ENCODE data around the gene ANKRD22. TPM values are rescaled to one million over a fixed set of nuclear protein-coding genes. Genes with fewer than 3 reads are reported as not detected.

The ANKRD22 gene
- total and polyA plus RNA-seq, 9 donors: 0.11 to 0.44 (median 0.16) TPM; not detected in 4

GRCh38 chr10:88853155-88853881 is 1.7 kb upstream of the ANKRD22 start:
- no peak overlapping the region for H3K27ac ChIP-seq (ENCODE audit: low read length)
- no CpG with 5 or more reads among the region's 4 CpGs for WGBS (ENCODE audit: insufficient coverage)
- peaks cover 3% of the 10 kb centered on the region for H3K4me1 ChIP-seq (ENCODE audit: control insufficient read depth, insufficient read depth, low read length)
- peak; percentile 56 for DNase-seq
- no peak overlapping the region for H3K4me3 ChIP-seq (ENCODE audit: low read length)
- no peaks in the 10 kb centered on the region for H3K36me3 ChIP-seq (ENCODE audit: control insufficient read depth, insufficient read depth, low read length)
- no peaks in the 10 kb centered on the region for H3K27me3 ChIP-seq (ENCODE audit: control insufficient read depth, insufficient read depth, low read length)
- H3K9me3 ChIP-seq (replicated peaks; ENCODE audit: control insufficient read depth, low read depth, low read length): no peaks in the 10 kb centered on the region

DNA sequence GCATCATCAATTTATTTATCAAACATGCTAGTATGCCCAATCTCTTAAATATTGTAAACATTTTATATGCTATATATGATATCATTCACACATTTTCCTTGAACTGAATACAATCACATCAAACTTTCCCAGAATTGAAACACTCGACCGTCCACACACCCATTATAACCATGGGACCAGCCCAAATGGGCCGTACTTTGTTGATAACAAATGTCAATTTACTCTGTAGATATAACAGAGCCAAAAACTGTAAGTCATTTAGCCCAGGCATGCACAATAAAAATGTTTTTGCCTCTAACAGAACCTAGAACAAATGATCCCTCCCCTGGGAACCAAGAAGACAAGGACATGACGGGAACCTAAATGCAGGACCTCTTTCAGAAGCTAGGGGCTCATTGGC is 683 bp upstream of the ANKRD22 start:
- no peak for DNase-seq
- Histone ChIP-seq H3K27me3 (ENCODE audit: control insufficient read depth, insufficient read depth, low read length) (no peaks in the 10 kb centered on the region), H3K4me1 (ENCODE audit: control insufficient read depth, insufficient read depth, low read length) (peaks cover 3% of the 10 kb centered on the region), H3K9me3 (replicated peaks; ENCODE audit: control insufficient read depth, low read depth, low read length) (no peaks in the 10 kb centered on the region), H3K27ac (ENCODE audit: low read length) (no peak overlapping the region), H3K36me3 (ENCODE audit: control insufficient read depth, insufficient read depth, low read length) (no peaks in the 10 kb centered on the region), H3K4me3 (ENCODE audit: low read length) (no peak overlapping the region)
- WGBS (ENCODE audit: insufficient coverage): 100% methylated on average over 2 of the region's 4 CpGs

GRCh38 chr10:88850712-88851111 is 932 bp downstream of the ANKRD22 start:
- no peak for DNase-seq
- Histone ChIP-seq H3K4me3 (ENCODE audit: low read length) (no peak overlapping the region), H3K4me1 (ENCODE audit: control insufficient read depth, insufficient read depth, low read length) (peaks cover 3% of the 10 kb centered on the region), H3K9me3 (replicated peaks; ENCODE audit: control insufficient read depth, low read depth, low read length) (no peaks in the 10 kb centered on the region), H3K36me3 (ENCODE audit: control insufficient read depth, insufficient read depth, low read length) (no peaks in the 10 kb centered on the region), H3K27ac (ENCODE audit: low read length) (no peak overlapping the region), H3K27me3 (ENCODE audit: control insufficient read depth, insufficient read depth, low read length) (no peaks in the 10 kb centered on the region)
- WGBS (ENCODE audit: insufficient coverage): no CpG with 5 or more reads among the region's 1 CpG

DNA sequence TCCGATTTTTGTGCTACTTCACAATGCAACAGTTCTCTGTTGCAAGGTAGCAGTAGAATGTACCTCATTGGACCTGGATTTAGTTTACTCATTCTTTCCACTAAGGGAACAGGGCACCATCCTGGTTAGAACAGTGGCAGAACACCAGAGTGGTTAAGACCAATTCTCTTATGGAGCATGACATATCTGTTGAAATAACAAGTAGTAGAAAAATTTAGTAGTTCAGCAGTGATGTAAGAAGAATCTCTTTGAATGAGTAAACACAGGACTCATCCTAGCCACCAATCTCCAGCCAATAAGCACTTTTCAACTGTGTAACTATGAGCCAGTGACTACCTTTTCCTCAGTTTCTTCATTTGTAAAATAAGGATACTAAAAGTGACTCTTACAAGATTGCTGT is 2.4 kb downstream of the ANKRD22 start:
- no CpG with 5 or more reads among the region's 1 CpG for WGBS (ENCODE audit: insufficient coverage)
- no peak for DNase-seq
- no peak overlapping the region for H3K4me3 ChIP-seq (ENCODE audit: low read length)
- H3K36me3 ChIP-seq (ENCODE audit: control insufficient read depth, insufficient read depth, low read length): no peaks in the 10 kb centered on the region
- no peaks in the 10 kb centered on the region for H3K9me3 ChIP-seq (replicated peaks; ENCODE audit: control insufficient read depth, low read depth, low read length)
- no peak overlapping the region for H3K27ac ChIP-seq (ENCODE audit: low read length)
- H3K27me3 ChIP-seq (ENCODE audit: control insufficient read depth, insufficient read depth, low read length): no peaks in the 10 kb centered on the region
- peaks cover 2% of the 10 kb centered on the region for H3K4me1 ChIP-seq (ENCODE audit: control insufficient read depth, insufficient read depth, low read length)

GRCh38 chr10:88848499-88848898 is 3.1 kb downstream of the ANKRD22 start:
- no peak overlapping the region for H3K4me3 ChIP-seq (ENCODE audit: low read length)
- DNase-seq: no peak
- H3K27ac ChIP-seq (ENCODE audit: low read length): no peak overlapping the region
- no peaks in the 10 kb centered on the region for H3K9me3 ChIP-seq (replicated peaks; ENCODE audit: control insufficient read depth, low read depth, low read length)
- WGBS (ENCODE audit: insufficient coverage): no CpG with 5 or more reads among the region's 1 CpG
- no peaks in the 10 kb centered on the region for H3K27me3 ChIP-seq (ENCODE audit: control insufficient read depth, insufficient read depth, low read length)
- no peaks in the 10 kb centered on the region for H3K36me3 ChIP-seq (ENCODE audit: control insufficient read depth, insufficient read depth, low read length)
- peaks cover 2% of the 10 kb centered on the region for H3K4me1 ChIP-seq (ENCODE audit: control insufficient read depth, insufficient read depth, low read length)

GRCh38 chr10:88843171-88843570 is 8.5 kb downstream of the ANKRD22 start:
- Histone ChIP-seq H3K9me3 (replicated peaks; ENCODE audit: control insufficient read depth, low read depth, low read length) (no peaks in the 10 kb centered on the region), H3K4me3 (ENCODE audit: low read length) (no peak overlapping the region), H3K4me1 (ENCODE audit: control insufficient read depth, insufficient read depth, low read length) (no peaks in the 10 kb centered on the region), H3K27ac (ENCODE audit: low read length) (no peak overlapping the region), H3K36me3 (ENCODE audit: control insufficient read depth, insufficient read depth, low read length) (no peaks in the 10 kb centered on the region), H3K27me3 (ENCODE audit: control insufficient read depth, insufficient read depth, low read length) (no peaks in the 10 kb centered on the region)
- WGBS (ENCODE audit: insufficient coverage): no CpG with 5 or more reads among the region's 4 CpGs
- no peak for DNase-seq

DNA sequence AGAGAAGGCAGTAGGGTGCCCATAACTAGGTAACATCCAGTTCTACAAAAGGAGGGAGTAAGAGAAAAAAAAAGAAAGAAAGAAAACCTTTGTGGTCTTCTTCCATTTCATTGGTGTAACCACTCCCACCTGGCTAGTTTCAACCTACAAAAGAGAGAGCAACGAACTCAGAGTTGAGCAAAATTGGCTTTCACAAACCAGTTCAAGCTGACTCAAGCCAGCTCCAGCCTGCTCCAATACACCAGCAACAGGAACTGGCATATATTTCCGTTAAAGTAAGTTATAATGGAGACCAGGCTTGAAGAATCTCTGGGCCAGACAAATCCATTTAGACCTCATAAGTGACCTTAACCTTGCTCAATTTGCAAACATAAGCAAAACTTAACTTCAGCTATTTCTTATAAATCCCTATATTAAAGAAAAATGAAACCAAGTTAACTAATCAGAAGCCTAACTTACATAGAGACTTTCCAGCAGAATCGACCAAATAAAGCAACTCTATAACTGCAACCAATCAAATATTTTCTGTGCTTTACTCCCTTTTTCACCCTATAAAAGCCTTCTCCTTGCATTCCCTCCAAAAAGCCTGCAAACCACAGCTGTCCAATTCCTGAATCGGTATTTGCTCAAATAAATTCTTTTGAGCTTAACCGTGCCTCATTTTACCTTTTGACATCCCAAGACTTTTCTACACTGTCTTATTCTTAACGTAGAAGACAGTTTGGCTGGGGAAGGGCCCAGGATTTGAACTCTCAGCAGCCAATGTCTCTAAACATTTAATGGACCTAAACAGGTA is 10.1 kb downstream of the ANKRD22 start:
- DNase-seq: no peak
- Histone ChIP-seq H3K4me3 (ENCODE audit: low read length) (no peak overlapping the region), H3K27ac (ENCODE audit: low read length) (no peak overlapping the region), H3K36me3 (ENCODE audit: control insufficient read depth, insufficient read depth, low read length) (no peaks in the 10 kb centered on the region), H3K27me3 (ENCODE audit: control insufficient read depth, insufficient read depth, low read length) (no peaks in the 10 kb centered on the region), H3K9me3 (replicated peaks; ENCODE audit: control insufficient read depth, low read depth, low read length) (no peaks in the 10 kb centered on the region), H3K4me1 (ENCODE audit: control insufficient read depth, insufficient read depth, low read length) (no peaks in the 10 kb centered on the region)
- WGBS (ENCODE audit: insufficient coverage): 31% methylated on average over 2 of the region's 6 CpGs

DNA sequence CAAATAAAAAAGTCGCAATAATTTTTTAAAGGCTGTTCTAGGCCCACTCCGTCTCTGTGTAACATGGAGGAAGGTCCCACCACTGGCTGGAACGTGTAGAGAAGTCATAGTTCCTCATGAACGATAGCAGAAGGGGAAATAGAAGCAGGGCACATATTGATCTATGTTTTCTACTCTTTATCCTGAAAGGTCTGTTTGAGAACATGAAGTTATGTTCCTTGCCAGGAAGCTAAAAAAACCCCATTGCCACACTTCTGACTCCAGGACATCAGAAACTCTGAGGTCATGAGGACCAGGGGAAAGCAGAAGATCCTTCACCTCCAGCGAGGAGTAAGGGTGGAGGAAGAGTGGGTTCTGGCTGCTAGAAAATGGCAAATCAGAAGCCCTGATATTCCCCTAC is 10.8 kb downstream of the ANKRD22 start:
- no peak for DNase-seq
- Histone ChIP-seq H3K9me3 (replicated peaks; ENCODE audit: control insufficient read depth, low read depth, low read length) (no peaks in the 10 kb centered on the region), H3K4me1 (ENCODE audit: control insufficient read depth, insufficient read depth, low read length) (no peaks in the 10 kb centered on the region), H3K27ac (ENCODE audit: low read length) (no peak overlapping the region), H3K4me3 (ENCODE audit: low read length) (no peak overlapping the region), H3K27me3 (ENCODE audit: control insufficient read depth, insufficient read depth, low read length) (no peaks in the 10 kb centered on the region), H3K36me3 (ENCODE audit: control insufficient read depth, insufficient read depth, low read length) (no peaks in the 10 kb centered on the region)
- no CpG with 5 or more reads among the region's 5 CpGs for WGBS (ENCODE audit: insufficient coverage)

DNA sequence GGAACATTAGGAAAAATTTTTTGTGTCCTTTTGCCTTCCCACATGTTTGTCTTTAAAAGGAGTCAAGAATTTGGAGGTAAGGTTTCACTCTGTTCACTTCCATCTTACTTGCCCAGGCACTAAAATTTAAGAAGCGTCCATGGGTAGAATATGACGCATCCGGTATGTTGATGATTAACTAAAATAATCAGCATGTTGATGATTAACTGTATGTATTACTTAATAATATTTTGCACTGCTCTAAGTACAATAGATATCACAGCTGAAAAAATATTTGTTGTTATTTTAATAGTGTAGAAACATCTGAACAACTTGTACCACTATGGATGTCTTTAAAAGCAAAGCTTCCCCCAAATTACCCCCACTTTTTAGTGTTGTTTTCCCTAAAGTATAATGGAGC is 11.5 kb downstream of the ANKRD22 start:
- H3K27ac ChIP-seq (ENCODE audit: low read length): no peak overlapping the region

DNA sequence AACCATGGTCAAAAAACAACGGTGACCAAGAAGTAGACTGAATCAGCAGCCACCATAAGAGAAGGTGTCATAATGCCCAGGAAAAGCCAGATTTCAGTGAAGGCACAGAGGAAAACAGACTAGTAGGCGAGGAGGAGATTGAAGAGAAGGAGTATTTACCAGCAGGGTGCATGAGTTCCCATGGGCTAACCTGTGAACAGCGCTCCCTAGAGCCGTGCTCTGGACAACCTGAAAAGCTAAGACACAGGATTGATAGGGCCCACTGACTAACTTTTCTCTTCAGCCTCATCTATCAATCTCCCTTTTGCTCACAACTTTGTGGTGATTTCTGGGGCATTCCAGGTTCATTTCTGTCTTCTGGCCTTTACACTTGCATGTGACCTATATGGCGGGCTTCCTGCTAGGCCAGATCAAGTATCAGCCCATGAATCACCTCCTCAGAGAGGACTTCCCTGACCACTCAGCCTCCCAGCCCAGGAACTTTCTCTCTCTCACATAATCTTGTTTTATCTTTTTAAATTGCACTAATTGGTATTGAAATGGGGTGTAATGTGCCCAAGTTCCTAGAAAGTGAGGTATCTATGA is 12.8 kb downstream of the ANKRD22 start:
- 97% methylated on average over 3 of the region's 5 CpGs for WGBS (ENCODE audit: insufficient coverage)

More for the DNA sequence above, 11.5 kb downstream of the ANKRD22 start:
- H3K4me3 ChIP-seq (ENCODE audit: low read length): no peak overlapping the region
- no peaks in the 10 kb centered on the region for H3K27me3 ChIP-seq (ENCODE audit: control insufficient read depth, insufficient read depth, low read length)
- no peaks in the 10 kb centered on the region for H3K9me3 ChIP-seq (replicated peaks; ENCODE audit: control insufficient read depth, low read depth, low read length)
- H3K36me3 ChIP-seq (ENCODE audit: control insufficient read depth, insufficient read depth, low read length): no peaks in the 10 kb centered on the region
- no peaks in the 10 kb centered on the region for H3K4me1 ChIP-seq (ENCODE audit: control insufficient read depth, insufficient read depth, low read length)
- WGBS (ENCODE audit: insufficient coverage): no CpG with 5 or more reads among the region's 3 CpGs
- DNase-seq: no peak

More for the DNA sequence above, 12.8 kb downstream of the ANKRD22 start:
- no peak for DNase-seq
- H3K9me3 ChIP-seq (replicated peaks; ENCODE audit: control insufficient read depth, low read depth, low read length): no peaks in the 10 kb centered on the region
- no peak overlapping the region for H3K4me3 ChIP-seq (ENCODE audit: low read length)
- H3K27me3 ChIP-seq (ENCODE audit: control insufficient read depth, insufficient read depth, low read length): no peaks in the 10 kb centered on the region
- H3K27ac ChIP-seq (ENCODE audit: low read length): no peak overlapping the region
- no peaks in the 10 kb centered on the region for H3K36me3 ChIP-seq (ENCODE audit: control insufficient read depth, insufficient read depth, low read length)
- no peaks in the 10 kb centered on the region for H3K4me1 ChIP-seq (ENCODE audit: control insufficient read depth, insufficient read depth, low read length)

All from muscle of leg (tissue), 11 donors.